Amygdala (tissue), 56 donors: ENCODE results near the gene ACKR2.
A peak's percentile ranks its signal among the peaks of the same experiment; 100 is the strongest.
"Not testable (repeated sequence)": the region's sequence is repeated elsewhere in the genome, so short reads cannot be mapped to it uniquely, and the experiment has no call there.

ENCODE experiments used
- DNase-seq, 56 donors: peaks; one replicate each; lab custom pipeline; 2025; lab: John Stamatoyannopoulos, UW

Gene ACKR2

GRCh38 chr3:42883251-42883930, 74.1 kb downstream of the ACKR2 start:
- not testable (repeated sequence) for DNase-seq

- no peak for DNase-seq
Measured at GRCh38 chr3:42884324-42884723, 75.1 kb downstream of the ACKR2 start.

GRCh38 chr3:42886294-42886822, 77.1 kb downstream of the ACKR2 start:
- no peak for DNase-seq

GRCh38 chr3:42887084-42887483, 77.8 kb downstream of the ACKR2 start:
- DNase-seq = no peak

- no peak for DNase-seq
Measured at GRCh38 chr3:42891042-42891441, 81.8 kb downstream of the ACKR2 start.

- DNase-seq = no peak
Measured at GRCh38 chr3:42892169-42892568, 82.9 kb downstream of the ACKR2 start.

- no peak for DNase-seq
Measured at GRCh38 chr3:42892807-42893206, 83.6 kb downstream of the ACKR2 start.

GRCh38 chr3:42894698-42895579, 85.7 kb downstream of the ACKR2 start:
- no peak for DNase-seq

GRCh38 chr3:42895580-42895868, 86.3 kb downstream of the ACKR2 start:
- no peak for DNase-seq

- DNase-seq = no peak
Measured at GRCh38 chr3:42898896-42899675, 89.8 kb downstream of the ACKR2 start.

- DNase-seq = no peak
Measured at GRCh38 chr3:42900226-42901072, 91.2 kb downstream of the ACKR2 start.

- no peak for DNase-seq
Measured at GRCh38 chr3:42901073-42901415, 91.8 kb downstream of the ACKR2 start.

GRCh38 chr3:42902257-42902656, 93.0 kb downstream of the ACKR2 start:
- no peak for DNase-seq

- no peak for DNase-seq
Measured at GRCh38 chr3:42904076-42904475, 94.8 kb downstream of the ACKR2 start.

- DNase-seq = no peak
Measured at GRCh38 chr3:42905740-42906069, 96.5 kb downstream of the ACKR2 start.

GRCh38 chr3:42906070-42906847, 97.0 kb downstream of the ACKR2 start, which contains the start of gene ZNF662:
ZNF662 (plus strand) TSS chr3:42906142; CDS start chr3:42908115, 1,973 bp downstream.
- peak in 48 of 56 donors; percentile 10 to 69 (median 42) for DNase-seq

GRCh38 chr3:42906848-42907183, 97.6 kb downstream of the ACKR2 start:
- DNase-seq = peak in 3 of 56 donors; percentile 3 to 15 (median 13)

- no peak for DNase-seq
Measured at GRCh38 chr3:42908675-42909074, 99.4 kb downstream of the ACKR2 start.

GRCh38 chr3:42911551-42911950, 102.3 kb downstream of the ACKR2 start:
- DNase-seq = no peak
